HEK293 (cell line): ENCODE measurements around the gene CHEK2.

Experiments used
- CTCF ChIP-seq: fragments of 450-650 bp; formaldehyde crosslinking; IDR thresholded peaks from 2 replicates; pipeline ENCODE4 v1.5.1; 2016; ENCODE audit warnings: missing biosample characterization, missing genetic modification characterization
- RBAK ChIP-seq: fragments of 450-650 bp; formaldehyde crosslinking; IDR thresholded peaks from 2 replicates; pipeline ENCODE4 v1.5.1; 2016; ENCODE audit warnings: missing biosample characterization, missing genetic modification characterization
- ZFHX2 ChIP-seq: fragments of 450-650 bp; formaldehyde crosslinking; conservative IDR thresholded peaks from 2 replicates; pipeline ENCODE4 v1.5.1; 2016; ENCODE audit warnings: missing biosample characterization, missing genetic modification characterization
- ZNF2 ChIP-seq: fragments of 450-650 bp; formaldehyde crosslinking; IDR thresholded peaks from 2 replicates; pipeline ENCODE4 v1.5.1; 2016; ENCODE audit warnings: missing biosample characterization, missing genetic modification characterization
- ZNF670 ChIP-seq: fragments of 450-650 bp; formaldehyde crosslinking; IDR thresholded peaks from 2 replicates; pipeline ENCODE4 v1.5.1; 2016; ENCODE audit warnings: missing biosample characterization, missing genetic modification characterization, low read depth

GRCh38 chr22:28648792-28649191, 92.8 kb downstream of the CHEK2 start:
- TF ChIP-seq CTCF (tag by site-specific recombination) (no peak), ZNF2 (tag by site-specific recombination) (no peak), RBAK (tag by site-specific recombination) (no peak), ZFHX2 (tag by site-specific recombination) (no peak), ZNF670 (no peak)
